Measurements from ENCODE around the gene SSC5D. TPM values are rescaled to one million over a fixed set of nuclear protein-coding genes. Genes with fewer than 3 reads are reported as not detected.

Gene SSC5D
- total RNA-seq, 2 experiments from 2014 or later: 0.67 to 0.70 TPM

DNA sequence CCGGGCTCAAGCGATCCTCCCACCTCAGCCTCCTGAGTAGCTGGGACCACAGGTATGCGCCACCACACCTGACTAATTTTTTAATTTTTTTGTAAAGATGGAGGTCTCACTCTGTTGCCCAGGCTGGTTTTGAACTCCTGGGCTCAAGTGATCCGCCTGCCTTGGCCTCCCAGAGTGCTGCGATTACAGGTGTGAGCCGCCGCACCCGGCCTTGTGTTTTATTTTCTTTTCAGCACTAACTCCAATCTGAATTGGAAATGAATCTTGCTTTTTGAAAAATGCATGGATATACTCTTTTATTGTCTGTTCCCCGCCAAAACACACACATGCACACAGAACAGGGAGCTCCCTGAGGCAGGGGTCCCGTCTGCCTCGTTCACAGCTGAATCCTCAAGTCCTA lies 25.5 kb upstream of the SSC5D start:
- H3K27ac Mint-ChIP-seq: no peak overlapping the region
- no peaks in the 10 kb centered on the region for H3K9me3 Mint-ChIP-seq
- ATAC-seq (no peak), DNase-seq (no peak)
- H3K4me3 Mint-ChIP-seq: peak overlapping the region; percentile 86
- CTCF ChIA-PET: interaction anchor here (1.4 to 2.4 kb wide), 2 partner anchors 41 to 302 kb away, joined by 3 to 11 read pairs; no protein-coding TSS in a partner anchor
- POLR2A ChIA-PET: interaction anchor here (1.5 kb wide), 1 partner anchor 39 kb away, joined by 3 read pairs; no protein-coding TSS in a partner anchor
- intact Hi-C loops (cut with micrococcal nuclease): no loop called here
- peaks cover 18% of the 10 kb centered on the region for H3K4me1 Mint-ChIP-seq (ENCODE audit: low read depth)
- no peaks in the 10 kb centered on the region for H3K36me3 Mint-ChIP-seq (ENCODE audit: low read depth)
- H3K27me3 Mint-ChIP-seq: no peaks in the 10 kb centered on the region
- TF ChIP-seq, protein P1, sequence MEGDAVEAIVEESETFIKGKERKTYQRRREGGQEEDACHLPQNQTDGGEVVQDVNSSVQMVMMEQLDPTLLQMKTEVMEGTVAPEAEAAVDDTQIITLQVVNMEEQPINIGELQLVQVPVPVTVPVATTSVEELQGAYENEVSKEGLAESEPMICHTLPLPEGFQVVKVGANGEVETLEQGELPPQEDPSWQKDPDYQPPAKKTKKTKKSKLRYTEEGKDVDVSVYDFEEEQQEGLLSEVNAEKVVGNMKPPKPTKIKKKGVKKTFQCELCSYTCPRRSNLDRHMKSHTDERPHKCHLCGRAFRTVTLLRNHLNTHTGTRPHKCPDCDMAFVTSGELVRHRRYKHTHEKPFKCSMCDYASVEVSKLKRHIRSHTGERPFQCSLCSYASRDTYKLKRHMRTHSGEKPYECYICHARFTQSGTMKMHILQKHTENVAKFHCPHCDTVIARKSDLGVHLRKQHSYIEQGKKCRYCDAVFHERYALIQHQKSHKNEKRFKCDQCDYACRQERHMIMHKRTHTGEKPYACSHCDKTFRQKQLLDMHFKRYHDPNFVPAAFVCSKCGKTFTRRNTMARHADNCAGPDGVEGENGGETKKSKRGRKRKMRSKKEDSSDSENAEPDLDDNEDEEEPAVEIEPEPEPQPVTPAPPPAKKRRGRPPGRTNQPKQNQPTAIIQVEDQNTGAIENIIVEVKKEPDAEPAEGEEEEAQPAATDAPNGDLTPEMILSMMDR (IDR thresholded peaks at IDR 0.05): no peak

DNA sequence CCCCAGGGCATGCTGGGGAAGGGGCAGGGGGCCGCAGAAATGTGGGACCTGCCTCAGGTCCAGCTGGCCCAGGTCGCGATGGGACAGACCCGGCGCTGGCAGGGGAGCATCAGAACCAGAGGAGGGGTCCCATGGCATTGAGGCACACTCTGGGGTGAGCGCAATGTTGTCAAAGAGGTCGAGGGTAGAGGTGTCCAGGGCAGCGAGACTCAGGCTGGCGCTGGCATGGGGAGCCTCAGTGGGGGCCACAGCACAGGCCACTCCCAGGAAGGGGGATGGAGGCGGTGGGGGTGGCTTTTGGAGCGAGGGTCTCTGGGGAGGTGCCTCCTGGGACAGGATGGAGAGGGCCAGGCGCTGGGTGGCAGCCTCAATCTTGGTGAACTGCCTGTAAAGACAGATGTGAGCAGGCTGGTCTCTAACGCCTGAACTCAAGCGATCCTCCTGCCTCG lies 24.6 kb upstream of the SSC5D start:
- Mint-ChIP-seq H3K27me3 (no peaks in the 10 kb centered on the region), H3K4me1 (ENCODE audit: low read depth) (peaks cover 21% of the 10 kb centered on the region), H3K27ac (no peak overlapping the region), H3K9me3 (no peaks in the 10 kb centered on the region), H3K36me3 (ENCODE audit: low read depth) (no peaks in the 10 kb centered on the region), H3K4me3 (no peak overlapping the region)
- no peak for DNase-seq
- TF ChIP-seq, protein P1 (IDR thresholded peaks at IDR 0.05): no peak
- CTCF ChIA-PET: interaction anchor here (2.4 kb wide), 1 partner anchor 40 kb away, joined by 11 read pairs; no protein-coding TSS in a partner anchor
- intact Hi-C loops (cut with micrococcal nuclease): no loop called here
- no peak for ATAC-seq
- POLR2A ChIA-PET: interaction anchor here (1.5 kb wide), 1 partner anchor 38 kb away, joined by 3 read pairs; no protein-coding TSS in a partner anchor

DNA sequence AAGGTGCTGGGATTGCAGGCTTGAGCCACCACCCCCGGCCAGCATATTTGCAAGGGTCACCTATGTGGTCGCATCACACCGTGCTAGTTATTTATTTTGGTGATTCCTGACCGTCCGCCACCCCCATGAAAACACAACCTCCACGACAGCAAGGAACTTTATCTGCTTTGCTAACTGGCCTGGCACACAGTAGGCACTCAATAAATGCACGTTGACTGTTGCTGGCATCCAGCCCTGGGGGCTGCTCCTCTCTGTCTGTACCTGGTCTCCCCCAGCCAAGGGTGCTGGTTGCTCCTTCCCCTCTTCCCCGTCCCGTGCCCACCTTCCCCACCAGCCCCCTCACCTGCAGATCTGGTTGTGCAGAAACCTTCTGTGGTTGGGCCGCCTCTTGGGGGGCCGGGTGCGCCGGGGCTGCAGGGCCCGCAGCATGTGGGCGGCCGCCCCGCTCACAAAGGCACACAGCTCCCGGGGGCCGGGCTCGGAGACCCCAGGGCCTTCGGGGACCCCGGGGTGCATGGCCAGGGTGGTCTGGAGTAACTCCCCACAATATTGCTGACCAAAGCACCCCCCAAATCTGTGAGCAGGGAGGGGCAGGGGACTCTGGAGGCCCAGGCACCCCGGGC lies 24.1 kb upstream of the SSC5D start:
- ATAC-seq (no peak), DNase-seq (no peak)

DNA sequence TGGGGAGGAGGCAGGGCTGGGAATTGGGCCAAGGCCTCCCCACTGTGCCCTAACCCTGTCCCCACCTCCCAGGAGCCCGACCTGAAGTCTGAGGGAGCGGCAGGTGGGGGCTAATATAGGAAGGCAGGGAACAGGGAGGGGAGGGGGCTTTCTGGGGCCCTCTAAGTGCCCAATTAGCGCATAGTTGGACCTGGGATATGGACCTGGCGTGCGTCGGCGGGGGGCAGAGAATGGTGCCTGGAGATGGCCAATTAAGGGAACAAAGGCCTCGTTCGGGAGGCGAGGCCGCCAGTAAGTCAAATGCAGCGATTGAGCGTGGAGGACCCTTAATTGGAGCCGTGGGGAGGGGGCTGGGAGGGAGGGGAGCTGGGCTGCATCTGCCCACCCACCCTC lies 23.6 kb upstream of the SSC5D start, which contains the start of gene C19orf85:
TSS of gene C19orf85 (minus strand) at position 90 of the 393 bp plus-strand sequence. CDS start 197 bp downstream, outside the sequence.
- intact Hi-C loops (cut with micrococcal nuclease): loop anchor here (5.0 kb wide), 1 partner anchor 38 kb away; no protein-coding TSS in a partner anchor
- TF ChIP-seq, protein P1 (IDR thresholded peaks at IDR 0.05): no peak
- no peak within 1 kb of the TSS for H3K27ac Mint-ChIP-seq
- ATAC-seq: no peak
- H3K4me3 Mint-ChIP-seq: no peak within 1 kb of the TSS
- H3K36me3 Mint-ChIP-seq (ENCODE audit: low read depth): no peaks in the 10 kb centered on the region
- ChIA-PET POLR2A (no interaction called here), CTCF (interaction anchor here (2.4 kb wide), 1 partner anchor 39 kb away, joined by 11 read pairs; no protein-coding TSS in a partner anchor)
- no peaks in the 10 kb centered on the region for H3K27me3 Mint-ChIP-seq
- DNase-seq: no peak
- H3K4me1 Mint-ChIP-seq (ENCODE audit: low read depth): peaks cover 21% of the 10 kb centered on the region
- no peaks in the 10 kb centered on the region for H3K9me3 Mint-ChIP-seq

More for the DNA sequence above, 24.1 kb upstream of the SSC5D start:
- Mint-ChIP-seq H3K4me1 (ENCODE audit: low read depth) (peaks cover 21% of the 10 kb centered on the region), H3K27ac (no peak overlapping the region), H3K27me3 (no peaks in the 10 kb centered on the region), H3K9me3 (no peaks in the 10 kb centered on the region), H3K4me3 (no peak overlapping the region), H3K36me3 (ENCODE audit: low read depth) (no peaks in the 10 kb centered on the region)
- CTCF ChIA-PET: interaction anchor here (2.4 kb wide), 1 partner anchor 40 kb away, joined by 11 read pairs; no protein-coding TSS in a partner anchor
- TF ChIP-seq, protein P1 (IDR thresholded peaks at IDR 0.05): no peak
- POLR2A ChIA-PET: interaction anchor here (1.5 kb wide), 1 partner anchor 37 kb away, joined by 3 read pairs; no protein-coding TSS in a partner anchor
- intact Hi-C loops (cut with micrococcal nuclease): no loop called here

Measured in activated CD8-positive, alpha-beta T cell treated with anti-CD3 and anti-CD28 coated beads for 36 hours (primary cell).